ENCODE results near the gene ROR1. TPM values are rescaled to one million over a fixed set of nuclear protein-coding genes. Genes with fewer than 3 reads are reported as not detected.

The ROR1 gene
- total and polyA plus RNA-seq, 2 of the 13 experiments (the other 11 are each of a cell fraction or from before 2014, with no cell fraction given), result 0.58 to 2.3 TPM

- no peak for TF ChIP-seq DR1 (CRISPR knock-in tag; IDR thresholded peaks at IDR 0.05)
Observed at GRCh38 chr1:64082459-64082858, 308.6 kb downstream of the ROR1 start (continued).

- FAIRE-seq, result no peak
- CTCF ChIA-PET (ENCODE audit: low intra/inter-chr PET ratio, low total read pairs), result no interaction called here
- no peak for TF ChIP-seq SP1 (IDR thresholded peaks at IDR 0.05)
- no peak for TF ChIP-seq SP1 (CRISPR knock-in tag; IDR thresholded peaks at IDR 0.05)
- no peak for TF ChIP-seq MLXIP (CRISPR knock-in tag; IDR thresholded peaks at IDR 0.05; ENCODE audit: borderline replicate concordance)
- no peak for TF ChIP-seq SMARCC2 (IDR thresholded peaks at IDR 0.05)
- TF ChIP-seq MYNN (CRISPR knock-in tag; IDR thresholded peaks at IDR 0.05; ENCODE audit: low read depth), result no peak
- no peak for TF ChIP-seq MIXL1 (CRISPR knock-in tag; IDR thresholded peaks at IDR 0.05)
- TF ChIP-seq ZNF441 (CRISPR knock-in tag; IDR thresholded peaks at IDR 0.05; ENCODE audit: borderline replicate concordance), result no peak
- no peak for TF ChIP-seq ATF2 (CRISPR knock-in tag; IDR thresholded peaks at IDR 0.05)
- TF ChIP-seq ZFP1 (CRISPR knock-in tag; IDR thresholded peaks at IDR 0.05), result no peak
- TF ChIP-seq KAT2B (IDR thresholded peaks at IDR 0.05; ENCODE audit: borderline replicate concordance, low read depth, low read length), result no peak
- no peak for TF ChIP-seq REL (CRISPR knock-in tag; conservative IDR thresholded peaks at IDR 0.05)
- no peak for TF ChIP-seq ZNF280D (CRISPR knock-in tag; IDR thresholded peaks at IDR 0.05)
- TF ChIP-seq JARID2 (CRISPR knock-in tag; IDR thresholded peaks at IDR 0.05; ENCODE audit: insufficient replicate concordance), result no peak
- TF ChIP-seq ELF3 (CRISPR knock-in tag; IDR thresholded peaks at IDR 0.05), result no peak
- TF ChIP-seq ZNF629 (CRISPR knock-in tag; conservative IDR thresholded peaks at IDR 0.05), result no peak
- TF ChIP-seq CBFB (CRISPR knock-in tag; IDR thresholded peaks at IDR 0.05), result no peak
- TF ChIP-seq FOSL1 (CRISPR knock-in tag; IDR thresholded peaks at IDR 0.05; ENCODE audit: borderline replicate concordance), result no peak
Observed at GRCh38 chr1:64084451-64084850, 310.6 kb downstream of the ROR1 start.

More at GRCh38 chr1:64084451-64084850, 310.6 kb downstream of the ROR1 start:
- Histone ChIP-seq H3K4me3 (replicated peaks in 1 of 3; ENCODE audit: insufficient read depth in 1 of 3, low read depth in 2 of 3, low read length in 3 of 3) (no peak overlapping the region), H3K36me3 (replicated peaks in 1 of 2; ENCODE audit: control insufficient read depth in 1 of 2, insufficient read depth in 2 of 2, low read length in 2 of 2) (no peaks in the 10 kb centered on the region), H3K27ac (ENCODE audit: extremely low read length, insufficient read depth, low read length) (no peak overlapping the region), H3K4me1 (ENCODE audit: insufficient read depth, low read length) (no peaks in the 10 kb centered on the region), H3K27me3 (ENCODE audit: control insufficient read depth in 1 of 2, insufficient read depth in 2 of 2, low read length in 2 of 2) (no peaks in the 10 kb centered on the region), H3K9ac (ENCODE audit: insufficient read depth, low read depth, low read length) (no peak overlapping the region), H4K20me1 (ENCODE audit: insufficient read depth, low read length) (no peaks in the 10 kb centered on the region), H2AFZ (ENCODE audit: low read length) (no peak overlapping the region), H3K79me2 (ENCODE audit: insufficient read depth, low read length) (no peaks in the 10 kb centered on the region), H3K9me3 (ENCODE audit: low read length) (no peaks in the 10 kb centered on the region), H3K4me2 (ENCODE audit: low read depth, low read length) (no peak overlapping the region)
- ATAC-seq (no peak), DNase-seq (ENCODE audit: low spot score) (no peak)
- in situ Hi-C loops (cut with HindIII; ENCODE audit: extremely low pct_ligation_motif_present, low pct_unique_long_range_greater_than_20kb) (no loop called here), intact Hi-C loops (cut with micrococcal nuclease; ENCODE audit: unreplicated experiment) (no loop called here)
- BruUV-seq (replicated peaks), result no TSS peak
- POLR2A ChIA-PET, result no interaction called here
- 80% methylated on average over 2 of the region's 2 CpGs for WGBS (ENCODE audit: low lambda C conversion rate)

All from HepG2 (cell line).